Measurements from ENCODE around the gene TTLL7.

DNA sequence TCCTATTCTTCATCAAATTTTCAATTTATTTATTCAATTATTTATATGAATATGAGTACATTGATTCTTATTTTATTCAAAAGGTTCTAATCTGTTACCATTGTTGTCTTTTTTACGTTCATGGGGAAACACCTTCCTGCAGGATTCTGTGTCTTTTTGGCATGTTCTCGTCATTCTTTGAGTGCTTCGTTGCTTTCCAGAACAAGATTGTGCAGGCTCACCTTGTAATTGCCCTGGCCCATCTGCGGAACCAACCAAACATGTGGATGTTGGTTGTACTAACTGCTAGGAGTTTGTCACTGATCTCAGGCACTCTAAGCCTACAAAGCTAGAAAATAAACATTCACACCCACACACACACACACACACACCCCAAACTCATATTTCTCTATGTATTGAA is 182.1 kb downstream of the TTLL7 start:
- TF ChIP-seq, protein P1, sequence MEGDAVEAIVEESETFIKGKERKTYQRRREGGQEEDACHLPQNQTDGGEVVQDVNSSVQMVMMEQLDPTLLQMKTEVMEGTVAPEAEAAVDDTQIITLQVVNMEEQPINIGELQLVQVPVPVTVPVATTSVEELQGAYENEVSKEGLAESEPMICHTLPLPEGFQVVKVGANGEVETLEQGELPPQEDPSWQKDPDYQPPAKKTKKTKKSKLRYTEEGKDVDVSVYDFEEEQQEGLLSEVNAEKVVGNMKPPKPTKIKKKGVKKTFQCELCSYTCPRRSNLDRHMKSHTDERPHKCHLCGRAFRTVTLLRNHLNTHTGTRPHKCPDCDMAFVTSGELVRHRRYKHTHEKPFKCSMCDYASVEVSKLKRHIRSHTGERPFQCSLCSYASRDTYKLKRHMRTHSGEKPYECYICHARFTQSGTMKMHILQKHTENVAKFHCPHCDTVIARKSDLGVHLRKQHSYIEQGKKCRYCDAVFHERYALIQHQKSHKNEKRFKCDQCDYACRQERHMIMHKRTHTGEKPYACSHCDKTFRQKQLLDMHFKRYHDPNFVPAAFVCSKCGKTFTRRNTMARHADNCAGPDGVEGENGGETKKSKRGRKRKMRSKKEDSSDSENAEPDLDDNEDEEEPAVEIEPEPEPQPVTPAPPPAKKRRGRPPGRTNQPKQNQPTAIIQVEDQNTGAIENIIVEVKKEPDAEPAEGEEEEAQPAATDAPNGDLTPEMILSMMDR (IDR thresholded peaks at IDR 0.05), result no peak
- no peak for TF ChIP-seq POLR2A (IDR thresholded peaks at IDR 0.05)

Data from Peyer's patch (tissue), 4 donors.